ENCODE data around the gene ZNF691. TPM values are rescaled to one million over a fixed set of nuclear protein-coding genes. Genes with fewer than 3 reads are reported as not detected.
"Not testable (repeated sequence)": the region's sequence is repeated elsewhere in the genome, so short reads cannot be mapped to it uniquely, and the experiment has no call there.

ZNF691 gene
- total and polyA plus RNA-seq, 9 donors: 7.9 to 14.1 (median 12.3) TPM

- intact Hi-C loops (cut with DNase I): no loop called here
- Histone ChIP-seq H3K36me3 (no peaks in the 10 kb centered on the region), H3K27me3 (no peaks in the 10 kb centered on the region), H3K9me3 (no peaks in the 10 kb centered on the region), H3K4me3 (no peak overlapping the region), H3K4me1 (ENCODE audit: insufficient read depth) (no peaks in the 10 kb centered on the region), H3K27ac (no peak overlapping the region)
- TF ChIP-seq, protein P1, sequence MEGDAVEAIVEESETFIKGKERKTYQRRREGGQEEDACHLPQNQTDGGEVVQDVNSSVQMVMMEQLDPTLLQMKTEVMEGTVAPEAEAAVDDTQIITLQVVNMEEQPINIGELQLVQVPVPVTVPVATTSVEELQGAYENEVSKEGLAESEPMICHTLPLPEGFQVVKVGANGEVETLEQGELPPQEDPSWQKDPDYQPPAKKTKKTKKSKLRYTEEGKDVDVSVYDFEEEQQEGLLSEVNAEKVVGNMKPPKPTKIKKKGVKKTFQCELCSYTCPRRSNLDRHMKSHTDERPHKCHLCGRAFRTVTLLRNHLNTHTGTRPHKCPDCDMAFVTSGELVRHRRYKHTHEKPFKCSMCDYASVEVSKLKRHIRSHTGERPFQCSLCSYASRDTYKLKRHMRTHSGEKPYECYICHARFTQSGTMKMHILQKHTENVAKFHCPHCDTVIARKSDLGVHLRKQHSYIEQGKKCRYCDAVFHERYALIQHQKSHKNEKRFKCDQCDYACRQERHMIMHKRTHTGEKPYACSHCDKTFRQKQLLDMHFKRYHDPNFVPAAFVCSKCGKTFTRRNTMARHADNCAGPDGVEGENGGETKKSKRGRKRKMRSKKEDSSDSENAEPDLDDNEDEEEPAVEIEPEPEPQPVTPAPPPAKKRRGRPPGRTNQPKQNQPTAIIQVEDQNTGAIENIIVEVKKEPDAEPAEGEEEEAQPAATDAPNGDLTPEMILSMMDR (IDR thresholded peaks at IDR 0.05): no peak
- TF ChIP-seq POLR2A (IDR thresholded peaks at IDR 0.05): no peak
- no peak for TF ChIP-seq EP300 (IDR thresholded peaks at IDR 0.05)
- 68 to 75% (median 69%) methylated on average over 4 of the region's 4 CpGs for WGBS, 3 donors
- no peak for DNase-seq
Measured at GRCh38 chr1:42889264-42889663, 42.9 kb downstream of the ZNF691 start.

DNA sequence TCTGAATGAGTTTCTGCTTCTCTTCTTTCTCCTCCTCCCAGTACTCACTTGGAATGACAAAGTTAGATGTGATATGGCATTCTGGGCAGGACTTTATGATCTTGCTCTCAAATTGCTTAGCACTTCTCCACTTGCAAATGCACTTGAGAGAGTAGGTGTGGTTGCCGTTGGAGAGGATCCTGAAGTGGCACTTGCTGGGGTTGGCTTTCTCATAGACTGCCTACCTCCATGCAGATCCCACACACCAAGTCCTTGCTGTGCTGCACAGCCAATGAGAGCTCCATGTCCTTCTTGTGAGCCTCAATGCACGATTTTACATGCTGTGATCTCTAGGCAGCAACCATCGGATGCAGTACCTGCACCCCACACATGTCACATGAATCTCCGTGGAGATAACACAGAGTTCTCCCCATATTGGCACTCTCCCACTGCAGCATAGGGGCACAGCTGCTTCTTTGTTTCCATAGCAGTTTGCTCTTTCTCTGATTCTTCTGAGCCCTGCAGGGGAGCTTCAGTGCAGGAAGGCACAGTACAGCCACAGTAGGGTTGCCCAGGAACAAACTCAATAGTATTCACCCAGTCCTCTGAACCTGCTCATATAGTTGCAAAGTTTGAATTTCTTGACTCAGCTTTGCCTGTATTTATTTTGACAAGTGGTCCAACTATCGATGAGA is 45.2 kb downstream of the ZNF691 start:
- TF ChIP-seq EP300 (IDR thresholded peaks at IDR 0.05) (no peak), POLR2A (IDR thresholded peaks at IDR 0.05) (no peak)
- TF ChIP-seq, protein P1 (IDR thresholded peaks at IDR 0.05): no peak
- Histone ChIP-seq H3K36me3 (no peaks in the 10 kb centered on the region), H3K4me1 (ENCODE audit: insufficient read depth) (no peaks in the 10 kb centered on the region), H3K9me3 (no peaks in the 10 kb centered on the region), H3K27ac (no peak overlapping the region), H3K4me3 (no peak overlapping the region), H3K27me3 (no peaks in the 10 kb centered on the region)
- intact Hi-C loops (cut with DNase I): no loop called here
- WGBS, 3 donors: 50 to 55% (median 53%) methylated on average over 5 of the region's 5 CpGs
- no peak for DNase-seq

GRCh38 chr1:42899960-42900359 is 53.5 kb downstream of the ZNF691 start:
- H3K27ac ChIP-seq; H3K4me3 ChIP-seq; H3K36me3 ChIP-seq; H3K4me1 ChIP-seq (ENCODE audit: insufficient read depth); H3K27me3 ChIP-seq; intact Hi-C loops (cut with DNase I); DNase-seq; H3K9me3 ChIP-seq: not testable (repeated sequence)
- 83 to 87% (median 86%) methylated on average over 4 of the region's 4 CpGs for WGBS, 3 donors

Other genes starting within 250 kb of the ZNF691 start
- 10 to 100 TPM; 23.1 to 32.8 (median 26.4) TPM for gene PPIH, start 188.2 kb upstream of the ZNF691 start, total RNA-seq
- 10 to 100 TPM; 32.1 to 49.1 TPM for gene PPIH, start 188.2 kb upstream of the ZNF691 start, polyA plus RNA-seq
- gene YBX1, start 164.2 kb upstream of the ZNF691 start, total RNA-seq: 100 to 1,000 TPM; 196 to 482 (median 373) TPM
- 100 to 1,000 TPM; 419 to 909 TPM for gene YBX1, start 164.2 kb upstream of the ZNF691 start, polyA plus RNA-seq
- under 1 TPM in 2 of 7 donors, not detected in 5; 0.24 to 0.52 TPM for gene CLDN19, start 106.4 kb upstream of the ZNF691 start, total RNA-seq
- gene CLDN19, start 106.4 kb upstream of the ZNF691 start, polyA plus RNA-seq: under 1 TPM in 1 of 2 donors, not detected in 1; 0.07 TPM
- 10 to 100 TPM; 22.5 to 47.0 (median 39.4) TPM for gene P3H1, start 79.6 kb upstream of the ZNF691 start, total RNA-seq
- gene P3H1, start 79.6 kb upstream of the ZNF691 start, polyA plus RNA-seq: 10 to 100 TPM; 33.2 to 40.7 TPM
- gene C1orf50, start 79.4 kb upstream of the ZNF691 start, total RNA-seq: 10 to 100 TPM in 1 of 7 donors, 1 to 10 TPM in 6; 1.3 to 10.1 (median 5.8) TPM
- 10 to 100 TPM in 1 of 2 donors, 1 to 10 TPM in 1; 3.7 to 13.6 TPM for gene C1orf50, start 79.4 kb upstream of the ZNF691 start, polyA plus RNA-seq
- under 1 TPM in 4 of 7 donors, not detected in 3; 0.12 to 0.62 (median 0.55) TPM for gene TMEM269, start 61.6 kb upstream of the ZNF691 start, total RNA-seq
- under 1 TPM; 0.07 TPM for gene TMEM269, start 61.6 kb upstream of the ZNF691 start, polyA plus RNA-seq
- gene ERMAP, start 29.5 kb upstream of the ZNF691 start, total RNA-seq: 10 to 100 TPM in 1 of 7 donors, 1 to 10 TPM in 6; 3.2 to 10.6 (median 7.7) TPM
- 10 to 100 TPM in 1 of 2 donors, 1 to 10 TPM in 1; 5.0 to 12.8 TPM for gene ERMAP, start 29.5 kb upstream of the ZNF691 start, polyA plus RNA-seq
- 10 to 100 TPM; 20.8 to 56.6 (median 30.3) TPM for gene SVBP, start 29.2 kb upstream of the ZNF691 start, total RNA-seq
- gene SVBP, start 29.2 kb upstream of the ZNF691 start, polyA plus RNA-seq: 10 to 100 TPM; 39.6 to 45.6 TPM
- 10 to 100 TPM; 10.3 to 65.4 (median 26.0) TPM for gene SLC2A1, start 112.3 kb downstream of the ZNF691 start, total RNA-seq
- 10 to 100 TPM; 11.4 to 11.7 TPM for gene SLC2A1, start 112.3 kb downstream of the ZNF691 start, polyA plus RNA-seq